Epithelial cell of prostate (primary cell): ENCODE measurements around the gene TTC38.
"Not testable (repeated sequence)": the region's sequence is repeated elsewhere in the genome, so short reads cannot be mapped to it uniquely, and the experiment has no call there.

Experiments used
- DNase-seq: peaks from one replicate; pipeline ENCODE4 v3.0.0-alpha.2; 2011; ENCODE audit warnings: low read depth, low spot score
- H3K27ac ChIP-seq: fragments of 450-650 bp; 2 replicates; pipeline ENCODE4 v1.5.1; 2017; ENCODE audit warnings: mild to moderate bottlenecking

Gene TTC38

GRCh38 chr22:46244771-46245170 is 23.0 kb upstream of the TTC38 start:
- DNase-seq: no peak

GRCh38 chr22:46245511-46245910 is 22.3 kb upstream of the TTC38 start:
- no peak for DNase-seq
- H3K27ac ChIP-seq: no peak overlapping the region

More at GRCh38 chr22:46244771-46245170, 23.0 kb upstream of the TTC38 start:
- H3K27ac ChIP-seq: no peak overlapping the region

GRCh38 chr22:46246178-46246577 is 21.6 kb upstream of the TTC38 start:
- H3K27ac ChIP-seq: no peak overlapping the region
- DNase-seq: no peak

- DNase-seq: no peak
- no peak overlapping the region for H3K27ac ChIP-seq
Observed at GRCh38 chr22:46247443-46247975, 20.3 kb upstream of the TTC38 start.

GRCh38 chr22:46250035-46250782 is 17.6 kb upstream of the TTC38 start, which contains the start of gene CDPF1:
Gene CDPF1, minus strand, starts transcription at chr22:46250293. Its CDS starts 2,009 bp downstream, at chr22:46248284.
- H3K27ac ChIP-seq: peak within 1 kb of the TSS; percentile 36
- peak; percentile 26 for DNase-seq

- DNase-seq: no peak
- peak overlapping the region; percentile 36 for H3K27ac ChIP-seq
Observed at GRCh38 chr22:46250783-46251125, 17.1 kb upstream of the TTC38 start.

GRCh38 chr22:46251266-46251665 is 16.5 kb upstream of the TTC38 start:
- H3K27ac ChIP-seq: no peak overlapping the region
- no peak for DNase-seq

GRCh38 chr22:46251816-46252380 is 15.9 kb upstream of the TTC38 start:
- no peak overlapping the region for H3K27ac ChIP-seq
- no peak for DNase-seq

- peak; percentile 56 for DNase-seq
- H3K27ac ChIP-seq: no peak overlapping the region
Observed at GRCh38 chr22:46256358-46256958, 11.3 kb upstream of the TTC38 start.

GRCh38 chr22:46259374-46259773 is 8.4 kb upstream of the TTC38 start:
- DNase-seq: no peak
- H3K27ac ChIP-seq: no peak overlapping the region

GRCh38 chr22:46260038-46260437 is 7.8 kb upstream of the TTC38 start:
- DNase-seq: no peak
- no peak overlapping the region for H3K27ac ChIP-seq

GRCh38 chr22:46262449-46263215 is 5.2 kb upstream of the TTC38 start:
- DNase-seq: no peak
- no peak overlapping the region for H3K27ac ChIP-seq

- H3K27ac ChIP-seq: no peak within 1 kb of the TSS
- DNase-seq: no peak
Observed at GRCh38 chr22:46263216-46263590, 4.6 kb upstream of the TTC38 start, which contains the start of gene PKDREJ. Gene PKDREJ, minus strand, starts transcription at chr22:46263343. Its CDS starts 21 bp downstream, at chr22:46263322.

- not testable (repeated sequence) for H3K27ac ChIP-seq, DNase-seq
Observed at GRCh38 chr22:46264520-46264919, 3.3 kb upstream of the TTC38 start.

- DNase-seq, H3K27ac ChIP-seq: not testable (repeated sequence)
Observed at GRCh38 chr22:46265627-46266026, 2.2 kb upstream of the TTC38 start.

- no peak overlapping the region for H3K27ac ChIP-seq
- no peak for DNase-seq
Observed at GRCh38 chr22:46269564-46269963, 1.8 kb downstream of the TTC38 start.

- H3K27ac ChIP-seq: no peak overlapping the region
- DNase-seq: no peak
Observed at GRCh38 chr22:46272196-46272595, 4.4 kb downstream of the TTC38 start.

- DNase-seq: no peak
Observed at GRCh38 chr22:46272762-46273431, 5.1 kb downstream of the TTC38 start.

GRCh38 chr22:46273432-46274148 is 5.8 kb downstream of the TTC38 start:
- no peak for DNase-seq
- H3K27ac ChIP-seq: no peak overlapping the region

More at GRCh38 chr22:46272762-46273431, 5.1 kb downstream of the TTC38 start:
- no peak overlapping the region for H3K27ac ChIP-seq
